Tibial nerve (tissue), 4 donors: ENCODE data around the gene ATP6V1D.

Source experiments
- CTCF ChIP-seq, 5 experiments: fragments of 200-600 bp in 3 of 5; fragments of 450-650 bp in 2 of 5; sonication (generic) in 3 of 5; IDR thresholded peaks; one replicate each; pipeline ENCODE4 v1.5.1; 2016 to 2019; ENCODE audit warnings: antibody characterized with exemption in 5 of 5, mild to moderate bottlenecking in 3 of 5, moderate library complexity in 2 of 5
- EP300 ChIP-seq, 2 donors: sonication (generic); formaldehyde crosslinking; IDR thresholded peaks; one replicate each; pipeline ENCODE4 v1.6.1; 2017; ENCODE audit warnings: antibody characterized with exemption in 2 of 2, mild to moderate bottlenecking in 1 of 2

GRCh38 chr14:67313153-67313552 is 46.5 kb downstream of the ATP6V1D start:
- TF ChIP-seq EP300 (IDR thresholded peaks at IDR 0.05) = no peak
- TF ChIP-seq CTCF (IDR thresholded peaks at IDR 0.05) = no peak
